Central memory CD4-positive, alpha-beta T cell (primary cell): ENCODE results near the gene IGSF21.

Experiments used
- DNase-seq: peaks from one replicate; pipeline ENCODE4 v3.0.0; 2022

The IGSF21 gene

DNA sequence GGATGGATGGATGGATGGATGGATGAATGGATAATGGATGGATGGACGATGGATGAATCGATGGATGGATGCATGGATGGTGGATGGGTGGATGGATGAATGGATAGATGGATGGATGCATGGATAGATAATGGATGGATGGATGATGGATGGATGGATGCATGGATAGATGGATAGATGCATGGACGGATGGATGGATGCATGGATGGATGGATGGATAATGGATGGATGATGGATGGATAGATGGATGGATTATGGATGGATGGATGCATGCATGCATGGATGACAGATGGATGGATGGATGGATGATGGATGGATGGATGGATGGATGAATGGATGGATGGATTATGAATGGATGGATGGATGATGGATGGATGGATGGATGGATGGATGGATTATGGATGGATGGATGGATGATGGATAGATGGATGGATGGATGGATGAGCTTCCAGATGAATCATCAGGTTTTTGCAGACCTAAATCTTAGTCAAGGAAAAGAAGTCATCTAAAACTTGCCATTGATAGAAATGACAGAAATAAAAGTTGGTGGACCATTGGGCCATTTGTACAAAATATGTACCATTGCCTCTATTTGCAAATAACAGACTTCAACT is 197.7 kb downstream of the IGSF21 start:
- DNase-seq: no peak

DNA sequence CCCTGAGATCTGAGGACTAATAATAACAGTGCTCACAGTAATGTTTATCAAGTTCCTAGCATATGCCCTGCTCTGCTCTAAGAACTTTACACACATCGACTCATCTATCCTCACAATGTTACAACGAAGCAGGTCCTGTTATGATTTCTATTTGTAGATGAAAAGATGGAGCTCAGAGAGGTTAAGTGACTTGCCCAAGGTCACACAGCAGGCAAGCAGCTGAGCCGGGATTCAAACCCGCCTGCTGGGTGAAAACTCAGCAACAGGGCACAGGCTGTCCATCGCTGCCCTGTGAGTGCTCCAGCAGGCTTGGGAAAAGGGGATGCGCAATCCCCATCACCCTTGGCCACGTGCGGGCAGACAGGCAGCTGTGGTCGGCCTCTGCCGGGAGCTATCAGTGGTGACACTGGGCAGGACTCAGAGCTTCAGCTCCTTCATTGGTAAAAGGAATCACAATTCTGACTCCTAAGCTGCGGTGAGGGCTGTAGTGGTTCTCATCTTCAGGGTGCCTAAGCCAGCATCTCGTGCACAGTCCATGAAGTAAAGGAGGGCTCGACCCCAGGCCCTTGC is 199.8 kb downstream of the IGSF21 start:
- DNase-seq: no peak

GRCh38 chr1:18309552-18310155 is 202.1 kb downstream of the IGSF21 start:
- no peak for DNase-seq

DNA sequence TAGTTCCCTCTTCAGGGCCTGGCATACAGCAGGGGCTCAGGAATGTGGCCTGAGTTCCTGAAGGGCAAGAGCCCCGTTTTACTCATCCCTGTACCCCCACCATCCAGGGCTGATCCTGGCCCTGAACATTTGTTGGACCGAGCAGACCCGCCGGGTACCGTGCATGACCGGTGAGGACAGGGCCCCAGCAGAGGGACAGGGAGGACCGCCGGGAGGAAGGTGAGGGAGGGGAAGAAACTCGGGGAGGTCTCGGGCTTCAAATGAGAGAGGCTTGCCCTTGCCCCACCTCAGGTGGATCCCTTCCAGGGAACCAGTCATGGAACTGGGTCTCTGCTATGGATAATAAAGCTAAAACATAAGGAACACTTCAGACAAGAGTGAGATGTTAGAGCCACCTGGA is 205.4 kb downstream of the IGSF21 start:
- DNase-seq: no peak

GRCh38 chr1:18313523-18313922 is 205.9 kb downstream of the IGSF21 start:
- DNase-seq: no peak

DNA sequence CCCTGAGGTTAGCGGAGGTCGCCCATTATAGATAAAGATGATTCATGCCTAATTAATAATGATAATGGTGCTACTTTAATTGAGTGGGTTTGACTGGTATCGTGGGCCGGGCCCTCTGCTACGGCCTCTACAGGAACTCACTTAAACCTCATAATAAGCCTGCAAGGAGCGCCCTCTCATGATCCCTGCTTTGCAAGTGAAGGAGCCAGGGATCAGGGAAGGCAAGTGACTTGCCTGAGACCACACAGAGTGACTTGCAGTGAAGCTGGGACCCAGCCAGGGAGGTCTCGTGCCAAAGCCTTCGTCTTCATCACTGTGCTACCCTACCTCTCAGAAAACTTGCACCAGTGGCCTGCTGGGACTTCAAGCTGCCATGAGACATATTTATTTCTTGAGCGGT is 206.8 kb downstream of the IGSF21 start:
- no peak for DNase-seq

GRCh38 chr1:18315449-18315848 is 207.9 kb downstream of the IGSF21 start:
- DNase-seq: no peak

DNA sequence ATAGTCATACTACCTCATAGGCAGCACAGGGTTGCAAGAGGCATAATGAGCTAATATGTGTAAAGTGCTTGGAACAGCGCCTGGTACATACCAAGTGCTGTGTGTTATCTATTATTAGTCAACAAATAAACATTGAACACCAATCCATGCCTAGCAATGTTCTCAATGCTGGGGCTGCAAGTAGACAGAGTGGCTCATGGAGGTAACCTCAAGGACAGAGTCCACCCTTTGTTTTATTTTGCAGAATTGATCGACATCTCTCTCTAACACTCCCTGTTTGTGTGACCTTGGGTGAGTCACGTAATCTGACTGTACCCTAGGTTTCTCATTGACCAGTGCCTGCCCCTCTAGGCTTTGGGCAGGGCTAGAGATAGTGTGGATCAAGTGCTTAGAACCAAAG is 209.2 kb downstream of the IGSF21 start:
- no peak for DNase-seq

- DNase-seq: no peak
Measured at GRCh38 chr1:18319099-18319498, 211.5 kb downstream of the IGSF21 start.

GRCh38 chr1:18320051-18320450 is 212.5 kb downstream of the IGSF21 start:
- no peak for DNase-seq

GRCh38 chr1:18322368-18323032 is 214.9 kb downstream of the IGSF21 start:
- DNase-seq: no peak

- DNase-seq: no peak
Measured at GRCh38 chr1:18323259-18323658, 215.7 kb downstream of the IGSF21 start.

- no peak for DNase-seq
Measured at GRCh38 chr1:18324246-18324645, 216.6 kb downstream of the IGSF21 start.

DNA sequence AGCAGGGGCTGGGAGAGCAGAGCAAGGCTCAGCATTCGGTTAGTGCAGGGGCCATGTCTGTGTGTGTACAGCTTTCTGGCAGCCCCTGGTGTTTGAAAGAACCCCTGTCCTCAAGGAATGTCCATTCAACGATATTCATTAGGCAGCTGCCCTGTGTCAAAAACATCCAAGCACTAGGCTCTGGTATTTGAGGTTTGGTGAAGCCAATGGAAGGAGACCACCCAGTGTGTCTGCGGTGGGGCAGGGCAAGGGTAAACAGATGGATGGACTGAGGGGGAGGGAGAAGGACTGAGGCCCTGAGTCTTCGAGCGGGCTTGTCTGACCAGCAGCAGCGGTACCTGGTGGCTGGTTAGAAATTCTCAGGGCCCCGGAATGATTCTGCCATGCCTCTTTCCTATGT is 217.5 kb downstream of the IGSF21 start:
- DNase-seq: no peak

DNA sequence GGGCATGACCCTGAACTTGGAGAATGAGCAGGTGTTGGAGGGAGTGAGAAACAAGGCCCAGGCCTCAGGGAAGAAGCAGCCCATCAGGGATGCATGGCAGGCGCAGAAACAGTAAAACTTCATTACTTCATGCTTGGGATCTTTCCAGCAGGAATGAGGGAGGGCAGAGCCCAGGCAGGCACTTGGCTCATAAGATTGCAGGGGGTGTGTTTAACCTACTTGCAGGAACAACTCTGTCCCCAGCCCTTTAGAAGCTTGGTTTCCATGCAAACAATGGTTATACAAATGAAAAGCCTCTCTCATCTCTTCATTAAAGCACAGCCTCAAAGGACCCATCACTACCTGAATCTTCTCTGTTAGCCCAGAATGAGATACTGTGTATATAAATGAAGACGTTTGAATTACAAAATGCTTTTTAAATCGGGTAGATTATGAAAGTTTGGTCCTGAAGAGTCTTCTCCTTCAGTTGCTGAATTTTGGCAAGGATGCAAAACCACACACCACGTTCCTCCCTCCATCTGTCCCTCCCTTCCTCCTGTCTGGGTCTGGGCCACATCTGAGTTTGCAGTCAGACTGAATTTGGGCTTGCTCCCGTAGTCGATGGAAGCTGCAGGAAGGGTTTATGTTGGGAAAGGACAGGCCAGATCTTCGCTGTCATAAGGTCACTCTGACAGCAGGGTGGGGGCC is 218.8 kb downstream of the IGSF21 start:
- DNase-seq: no peak

DNA sequence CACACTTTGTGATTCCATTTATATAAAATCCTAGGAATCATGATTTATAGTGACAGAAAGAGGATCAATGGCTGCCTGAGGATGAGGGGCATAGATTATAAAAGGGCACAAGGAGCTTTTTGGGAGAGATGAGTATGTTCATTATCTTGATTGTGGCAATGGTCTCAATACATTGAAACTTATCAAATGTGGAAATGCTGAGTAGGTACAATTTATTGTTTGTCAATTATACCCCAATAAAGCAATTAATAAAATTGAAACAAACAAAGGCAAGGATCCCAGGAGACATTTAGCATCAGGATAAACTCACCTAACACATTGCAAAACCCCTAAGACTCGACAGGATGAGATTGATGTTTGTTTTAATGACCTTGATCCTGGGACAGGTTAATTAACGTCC is 220.1 kb downstream of the IGSF21 start:
- DNase-seq: no peak

DNA sequence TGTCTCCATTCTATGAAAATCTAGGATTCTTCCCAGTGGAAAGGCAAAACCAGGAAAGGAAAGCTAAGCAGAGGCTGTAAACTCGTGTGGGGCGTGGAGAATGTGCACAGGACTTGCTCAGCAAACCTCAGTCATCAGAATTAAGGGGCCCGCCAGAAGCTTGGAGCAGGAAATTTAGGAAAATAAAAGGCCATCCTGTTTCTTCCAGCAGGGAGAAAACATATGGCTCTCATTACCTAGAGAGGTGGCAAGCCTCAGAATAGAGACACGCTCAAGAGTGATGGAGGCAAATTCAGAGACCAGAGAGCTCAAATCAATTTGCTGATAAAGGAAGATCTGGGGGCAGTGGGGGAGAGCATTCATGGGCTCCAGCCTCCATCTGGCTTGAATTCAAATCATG is 221.2 kb downstream of the IGSF21 start:
- no peak for DNase-seq

GRCh38 chr1:18329469-18330253 is 222.1 kb downstream of the IGSF21 start:
- no peak for DNase-seq

DNA sequence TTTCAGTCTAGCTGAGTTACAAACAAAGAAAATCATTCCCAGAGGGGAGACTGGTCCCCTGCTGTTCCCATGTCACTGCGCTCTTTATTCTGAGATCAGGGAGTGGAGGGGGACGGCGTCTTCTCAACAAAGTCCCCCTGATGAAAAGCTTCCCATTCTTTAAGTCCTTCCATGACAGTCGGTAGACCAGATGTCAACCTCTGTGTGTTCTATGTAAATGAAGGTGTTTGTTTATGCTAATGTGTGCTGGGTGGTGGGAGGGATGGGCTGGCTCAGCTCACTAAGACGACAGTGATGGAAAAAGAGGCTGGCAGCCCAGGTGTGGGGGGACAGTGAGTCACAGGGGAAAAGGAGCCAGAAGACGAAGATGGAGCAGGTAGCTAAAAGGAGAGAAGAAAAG is 225.0 kb downstream of the IGSF21 start:
- no peak for DNase-seq

DNA sequence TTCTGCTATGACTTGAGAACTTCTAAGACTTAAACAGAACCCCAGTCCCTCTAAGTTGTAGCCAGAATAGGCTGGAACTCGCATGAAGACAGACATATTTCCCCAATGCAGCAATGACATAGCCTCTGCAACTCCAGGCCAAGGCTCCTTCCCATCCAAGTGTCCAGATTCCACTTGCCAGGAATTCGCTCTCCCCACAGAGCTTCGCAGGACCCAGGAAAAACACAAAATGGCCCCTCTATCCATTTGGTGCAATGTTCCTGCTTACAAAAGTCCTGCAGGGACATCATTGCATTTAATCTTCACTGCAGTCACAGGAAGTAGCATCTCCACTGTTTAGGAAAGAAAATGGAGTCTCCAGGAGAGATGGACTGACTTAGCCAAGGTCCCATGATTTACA is 225.6 kb downstream of the IGSF21 start:
- no peak for DNase-seq

- DNase-seq: no peak
Measured at GRCh38 chr1:18336801-18337200, 229.2 kb downstream of the IGSF21 start.

- DNase-seq: no peak
Measured at GRCh38 chr1:18337757-18338156, 230.2 kb downstream of the IGSF21 start.

- DNase-seq: no peak
Measured at GRCh38 chr1:18339161-18339560, 231.6 kb downstream of the IGSF21 start.
